ENCODE data around the gene PLA2G2D.
A peak's percentile ranks its signal among the peaks of the same experiment; 100 is the strongest.

Gene PLA2G2D

DNA sequence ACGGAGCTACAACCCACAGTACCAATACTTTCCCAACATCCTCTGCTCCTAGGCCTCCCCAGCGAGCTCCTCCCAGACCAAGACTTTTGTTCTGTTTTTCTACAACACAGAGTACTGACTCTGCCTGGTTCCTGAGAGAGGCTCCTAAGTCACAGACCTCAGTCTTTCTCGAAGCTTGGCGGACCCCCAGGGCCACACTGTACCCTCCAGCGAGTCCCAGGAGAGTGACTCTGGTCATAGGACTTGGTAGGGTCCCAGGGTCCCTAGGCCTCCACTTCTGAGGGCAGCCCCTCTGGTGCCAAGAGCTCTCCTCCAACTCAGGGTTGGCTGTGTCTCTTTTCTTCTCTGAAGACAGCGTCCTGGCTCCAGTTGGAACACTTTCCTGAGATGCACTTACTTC lies 28.7 kb downstream of the PLA2G2D start:
- DNase-seq (ENCODE audit: low spot score) = no peak
- Histone ChIP-seq H3K27ac (no peak overlapping the region), H3K4me3 (no peak overlapping the region)
- TF ChIP-seq, protein P1, sequence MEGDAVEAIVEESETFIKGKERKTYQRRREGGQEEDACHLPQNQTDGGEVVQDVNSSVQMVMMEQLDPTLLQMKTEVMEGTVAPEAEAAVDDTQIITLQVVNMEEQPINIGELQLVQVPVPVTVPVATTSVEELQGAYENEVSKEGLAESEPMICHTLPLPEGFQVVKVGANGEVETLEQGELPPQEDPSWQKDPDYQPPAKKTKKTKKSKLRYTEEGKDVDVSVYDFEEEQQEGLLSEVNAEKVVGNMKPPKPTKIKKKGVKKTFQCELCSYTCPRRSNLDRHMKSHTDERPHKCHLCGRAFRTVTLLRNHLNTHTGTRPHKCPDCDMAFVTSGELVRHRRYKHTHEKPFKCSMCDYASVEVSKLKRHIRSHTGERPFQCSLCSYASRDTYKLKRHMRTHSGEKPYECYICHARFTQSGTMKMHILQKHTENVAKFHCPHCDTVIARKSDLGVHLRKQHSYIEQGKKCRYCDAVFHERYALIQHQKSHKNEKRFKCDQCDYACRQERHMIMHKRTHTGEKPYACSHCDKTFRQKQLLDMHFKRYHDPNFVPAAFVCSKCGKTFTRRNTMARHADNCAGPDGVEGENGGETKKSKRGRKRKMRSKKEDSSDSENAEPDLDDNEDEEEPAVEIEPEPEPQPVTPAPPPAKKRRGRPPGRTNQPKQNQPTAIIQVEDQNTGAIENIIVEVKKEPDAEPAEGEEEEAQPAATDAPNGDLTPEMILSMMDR (IDR thresholded peaks at IDR 0.05) = no peak

DNA sequence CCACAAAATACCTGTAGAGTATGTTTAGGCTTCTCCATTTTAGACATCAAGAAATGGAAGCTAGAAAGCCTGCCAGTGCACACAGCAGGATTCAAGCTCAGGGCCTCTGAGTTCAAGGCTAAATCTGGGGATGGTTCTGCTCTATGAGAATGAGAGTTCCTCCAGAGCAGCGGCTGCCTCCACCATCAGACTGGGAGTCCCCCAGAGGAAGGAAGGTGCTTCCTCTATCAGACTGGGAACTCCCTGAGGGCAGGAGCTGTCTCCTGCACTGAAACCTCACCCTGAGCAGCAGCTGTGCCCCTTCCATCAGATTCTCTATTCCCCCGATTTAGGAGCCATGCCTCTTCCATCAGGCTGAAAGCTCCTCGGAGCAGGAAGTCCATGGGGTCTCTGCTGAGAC lies 29.2 kb downstream of the PLA2G2D start:
- no peak overlapping the region for H3K4me3 ChIP-seq
- DNase-seq (ENCODE audit: low spot score) = no peak
- H3K27ac ChIP-seq = no peak overlapping the region
- TF ChIP-seq, protein P1 (IDR thresholded peaks at IDR 0.05) = no peak

DNA sequence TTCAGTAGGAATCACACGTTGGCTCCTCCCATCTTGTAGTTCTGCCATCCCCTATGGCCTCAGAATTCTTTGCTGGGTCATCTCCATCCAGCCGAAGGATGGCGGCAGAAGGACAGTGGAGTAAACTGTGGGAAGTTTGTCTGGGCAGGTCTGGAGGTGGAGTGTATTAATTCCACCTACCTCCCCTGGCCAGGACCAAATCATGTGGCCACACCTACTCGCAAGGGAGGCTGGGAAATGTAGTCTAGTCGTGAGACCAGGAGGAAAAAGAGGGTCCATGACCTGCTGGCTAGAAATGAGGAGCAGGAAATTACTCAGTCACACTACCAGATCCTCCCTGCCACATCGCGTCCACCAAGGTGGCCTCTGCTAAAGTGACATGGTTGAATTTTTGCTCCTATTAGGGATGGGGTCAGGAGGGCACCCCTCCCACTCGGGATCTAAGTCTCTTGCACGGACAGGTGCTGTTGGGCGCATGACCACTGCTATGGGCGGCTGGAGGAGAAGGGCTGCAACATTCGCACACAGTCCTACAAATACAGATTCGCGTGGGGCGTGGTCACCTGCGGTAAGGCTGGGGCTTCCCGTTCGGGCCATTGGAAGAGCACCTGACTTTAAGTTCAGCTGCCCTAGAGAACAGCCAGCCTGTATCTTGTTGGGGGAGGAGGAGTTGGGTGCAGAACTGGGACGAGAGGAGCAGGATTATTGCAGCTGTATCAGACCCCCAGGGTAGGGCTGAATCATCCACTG lies 29.8 kb downstream of the PLA2G2D start:
- TF ChIP-seq, protein P1 (IDR thresholded peaks at IDR 0.05) = no peak
- Histone ChIP-seq H3K27ac (no peak overlapping the region), H3K4me3 (no peak overlapping the region)
- no peak for DNase-seq (ENCODE audit: low spot score)

- DNase-seq (ENCODE audit: low spot score) = no peak
- Histone ChIP-seq H3K4me3 (no peak overlapping the region), H3K27ac (no peak overlapping the region)
- TF ChIP-seq, protein P1 (IDR thresholded peaks at IDR 0.05) = no peak
These were observed 31.7 kb downstream of the PLA2G2D start for GRCh38 chr1:20087668-20088067.

DNA sequence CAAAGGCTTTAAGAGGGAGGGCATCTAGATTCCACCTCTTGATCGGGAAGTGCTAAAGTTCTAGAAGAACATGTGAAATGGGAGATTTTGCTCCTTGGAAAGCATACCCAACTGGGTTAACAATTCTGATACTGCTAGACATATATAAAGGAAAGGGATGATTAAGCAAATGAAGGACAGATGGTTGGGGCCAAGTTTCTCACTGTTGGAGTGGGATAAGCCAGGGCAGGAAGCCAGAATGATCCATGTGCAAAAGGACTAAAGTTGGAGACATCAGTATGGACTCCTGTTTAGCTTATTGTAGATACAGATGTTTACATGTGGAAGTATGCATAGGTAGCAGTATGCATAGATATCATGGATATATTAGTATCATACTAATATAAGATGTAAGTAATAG lies 32.5 kb downstream of the PLA2G2D start:
- TF ChIP-seq, protein P1 (IDR thresholded peaks at IDR 0.05) = no peak
- DNase-seq (ENCODE audit: low spot score) = no peak
- Histone ChIP-seq H3K4me3 (no peak overlapping the region), H3K27ac (no peak overlapping the region)

GRCh38 chr1:20083178-20083944 lies 36.0 kb downstream of the PLA2G2D start:
- Histone ChIP-seq H3K27ac (peak overlapping the region in 1 of 2 donors; percentile 38), H3K4me3 (no peak overlapping the region)
- TF ChIP-seq, protein P1 (IDR thresholded peaks at IDR 0.05) = no peak
- no peak for DNase-seq (ENCODE audit: low spot score)

All from coronary artery (tissue), 2 donors.